Stomach (tissue), 4 donors: ENCODE data around the gene PDZRN3.

Experiments used
- POLR2AphosphoS5 ChIP-seq, 3 donors: sonication (generic); formaldehyde crosslinking; IDR thresholded peaks; one replicate each; pipeline ENCODE4 v1.6.1; 2016; ENCODE audit warnings: antibody characterized with exemption in 3 of 3
- TF ChIP-seq, protein P1 (sequence below), 7 experiments: fragments of 450-650 bp in 4 of 7; fragments of 200-600 bp in 3 of 7; sonication (generic) in 3 of 7; IDR thresholded peaks; one replicate each; pipeline ENCODE4 v1.5.1; 2016 to 2019; ENCODE audit warnings: antibody characterized with exemption in 7 of 7, control low read depth in 2 of 7, mild to moderate bottlenecking in 1 of 7

GRCh38 chr3:73603762-73604171 is 21.0 kb downstream of the PDZRN3 start:
- TF ChIP-seq POLR2AphosphoS5 (IDR thresholded peaks at IDR 0.05), result peak in 1 of 3 donors; percentile 60
- TF ChIP-seq, protein P1, sequence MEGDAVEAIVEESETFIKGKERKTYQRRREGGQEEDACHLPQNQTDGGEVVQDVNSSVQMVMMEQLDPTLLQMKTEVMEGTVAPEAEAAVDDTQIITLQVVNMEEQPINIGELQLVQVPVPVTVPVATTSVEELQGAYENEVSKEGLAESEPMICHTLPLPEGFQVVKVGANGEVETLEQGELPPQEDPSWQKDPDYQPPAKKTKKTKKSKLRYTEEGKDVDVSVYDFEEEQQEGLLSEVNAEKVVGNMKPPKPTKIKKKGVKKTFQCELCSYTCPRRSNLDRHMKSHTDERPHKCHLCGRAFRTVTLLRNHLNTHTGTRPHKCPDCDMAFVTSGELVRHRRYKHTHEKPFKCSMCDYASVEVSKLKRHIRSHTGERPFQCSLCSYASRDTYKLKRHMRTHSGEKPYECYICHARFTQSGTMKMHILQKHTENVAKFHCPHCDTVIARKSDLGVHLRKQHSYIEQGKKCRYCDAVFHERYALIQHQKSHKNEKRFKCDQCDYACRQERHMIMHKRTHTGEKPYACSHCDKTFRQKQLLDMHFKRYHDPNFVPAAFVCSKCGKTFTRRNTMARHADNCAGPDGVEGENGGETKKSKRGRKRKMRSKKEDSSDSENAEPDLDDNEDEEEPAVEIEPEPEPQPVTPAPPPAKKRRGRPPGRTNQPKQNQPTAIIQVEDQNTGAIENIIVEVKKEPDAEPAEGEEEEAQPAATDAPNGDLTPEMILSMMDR (IDR thresholded peaks at IDR 0.05), result no peak
